GM11168 (cell line): ENCODE data around the gene ACOXL.

Experiments used
- in situ Hi-C: fragments of 300-500 bp; cut with MboI; formaldehyde crosslinking; loops from one replicate; pipeline ENCODE4 v1.12.0; 2022; ENCODE audit warnings: low sequenced_read_pairs; ENCODE audit not compliant: unreplicated experiment

The ACOXL gene

DNA sequence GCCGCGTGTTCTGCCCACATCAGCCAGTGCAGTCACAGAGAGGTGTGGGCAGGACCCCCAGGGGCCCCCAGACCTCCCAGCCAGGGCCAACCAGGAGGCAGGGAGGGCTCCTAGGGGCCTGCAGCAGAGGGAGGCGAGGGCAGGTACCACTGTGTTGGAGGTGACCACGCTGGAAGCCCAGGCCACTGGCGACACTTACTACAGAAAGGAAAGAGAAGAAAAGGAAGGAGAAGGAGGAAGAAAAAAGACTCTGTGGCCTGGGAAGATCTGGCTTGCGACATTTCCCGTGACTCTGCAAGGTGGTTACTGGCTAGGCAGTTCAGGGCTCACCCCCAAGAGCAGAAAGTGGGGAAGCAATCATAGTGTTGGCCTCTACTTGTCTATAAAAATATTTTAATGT lies 290.3 kb downstream of the ACOXL start:
- in situ Hi-C loops = no loop called here

GRCh38 chr2:111024496-111024895 lies 292.1 kb downstream of the ACOXL start:
- in situ Hi-C loops = no loop called here

- in situ Hi-C loops = no loop called here
Observed at GRCh38 chr2:111025288-111025687, 292.9 kb downstream of the ACOXL start.

DNA sequence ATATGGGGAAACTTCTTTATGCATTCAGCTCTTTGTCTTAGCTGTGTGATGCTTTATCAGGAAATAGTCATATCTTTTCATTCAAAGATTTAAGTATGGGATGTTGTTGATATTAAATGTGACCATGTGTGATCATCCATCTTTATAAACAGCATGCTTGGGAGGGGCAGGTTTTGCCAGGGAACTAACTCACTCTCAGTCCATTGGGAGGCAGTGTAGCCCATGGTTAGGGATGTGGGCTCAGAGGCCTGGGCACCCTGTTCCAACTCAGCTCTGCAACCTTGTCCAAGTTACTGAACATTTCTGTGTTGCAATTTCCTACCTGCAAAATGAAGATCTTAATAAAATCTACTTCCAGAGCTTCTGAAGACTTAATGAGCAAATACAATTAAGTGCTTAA lies 296.3 kb downstream of the ACOXL start:
- in situ Hi-C loops = no loop called here

GRCh38 chr2:111029181-111029927 lies 297.0 kb downstream of the ACOXL start:
- in situ Hi-C loops = no loop called here

GRCh38 chr2:111030260-111030891 lies 298.0 kb downstream of the ACOXL start:
- in situ Hi-C loops = loop anchor here (5.0 kb wide), 1 partner anchor 167 kb away; no protein-coding TSS in a partner anchor

- in situ Hi-C loops = loop anchor here (5.0 kb wide), 1 partner anchor 166 kb away; no protein-coding TSS in a partner anchor
Observed at GRCh38 chr2:111030945-111031344, 298.6 kb downstream of the ACOXL start.

- in situ Hi-C loops = loop anchor here (5.0 kb wide), 1 partner anchor 165 kb away; no protein-coding TSS in a partner anchor
Observed at GRCh38 chr2:111031546-111032478, 299.4 kb downstream of the ACOXL start.

DNA sequence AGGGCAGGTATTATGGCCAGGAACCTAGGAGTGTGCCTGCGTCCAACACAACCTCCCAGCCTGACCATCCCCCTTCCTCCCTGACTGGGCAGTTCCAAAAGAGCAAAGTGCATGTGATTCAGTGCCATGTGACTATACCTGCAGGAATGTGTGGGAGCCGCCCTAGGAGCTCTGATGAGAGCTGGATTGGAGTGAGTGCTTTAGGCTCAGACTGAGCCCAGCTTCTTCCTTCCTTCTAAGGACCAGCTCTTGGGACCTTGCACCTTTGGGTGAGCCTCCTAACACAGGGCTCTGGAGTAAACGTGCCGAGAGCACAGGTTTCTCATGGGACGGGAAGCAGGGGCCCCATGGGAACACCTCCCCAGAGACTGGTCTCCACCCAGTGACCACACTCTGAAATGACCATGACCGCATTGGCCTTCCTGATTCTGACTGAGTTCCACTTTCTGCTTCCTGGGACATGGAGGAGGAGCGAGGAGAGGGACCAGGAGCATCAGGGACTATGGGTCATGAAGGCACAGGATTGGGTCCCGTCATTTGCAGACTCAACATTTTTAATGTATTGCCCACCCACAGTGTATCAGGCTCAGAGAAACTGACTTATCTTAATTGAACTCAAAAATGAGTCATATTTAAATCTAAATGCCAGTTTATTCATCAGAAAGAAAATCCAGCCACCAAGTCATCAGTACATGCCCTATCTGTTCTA lies 300.5 kb downstream of the ACOXL start:
- in situ Hi-C loops = loop anchor here (5.0 kb wide), 1 partner anchor 164 kb away; no protein-coding TSS in a partner anchor

DNA sequence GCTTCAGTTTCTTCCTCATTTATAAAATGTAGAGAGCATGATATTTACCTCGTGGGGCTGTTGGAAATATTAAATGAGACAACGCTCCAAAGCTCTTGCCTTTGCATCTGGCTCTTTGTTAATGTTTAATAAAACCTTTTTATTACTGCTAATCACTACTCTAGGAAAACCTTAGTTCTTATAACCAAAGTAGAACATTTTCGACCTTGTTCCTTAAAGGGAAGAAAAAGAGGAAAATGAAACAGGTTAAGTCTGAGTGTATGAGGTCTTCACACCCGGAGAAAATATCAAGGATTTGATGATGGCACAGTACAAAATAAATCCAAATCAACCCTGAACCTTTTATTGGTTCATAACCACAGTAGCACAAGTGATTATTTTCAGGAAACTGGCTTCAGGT lies 301.8 kb downstream of the ACOXL start:
- in situ Hi-C loops = loop anchor here (5.0 kb wide), 1 partner anchor 163 kb away; no protein-coding TSS in a partner anchor

DNA sequence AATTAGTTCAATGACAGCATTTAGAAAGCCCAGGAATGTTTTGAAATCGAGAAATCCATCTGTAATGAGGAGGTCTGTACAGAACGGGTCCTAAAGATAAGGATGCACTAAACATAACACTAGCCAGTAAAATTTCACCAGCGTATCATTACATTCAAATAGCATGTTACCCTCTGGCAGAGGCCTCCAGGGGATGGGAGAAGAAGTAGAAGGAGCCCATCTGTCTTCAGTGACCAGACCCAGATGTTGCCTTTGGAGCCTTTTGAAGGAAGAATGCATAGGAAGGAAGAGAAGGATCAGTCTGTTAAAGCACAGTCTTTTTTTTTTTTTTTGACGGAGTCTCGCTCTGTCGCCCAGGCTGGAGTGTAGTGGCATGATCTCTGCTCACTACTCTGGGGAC lies 302.2 kb downstream of the ACOXL start:
- in situ Hi-C loops = loop anchor here (5.0 kb wide), 1 partner anchor 163 kb away; no protein-coding TSS in a partner anchor

DNA sequence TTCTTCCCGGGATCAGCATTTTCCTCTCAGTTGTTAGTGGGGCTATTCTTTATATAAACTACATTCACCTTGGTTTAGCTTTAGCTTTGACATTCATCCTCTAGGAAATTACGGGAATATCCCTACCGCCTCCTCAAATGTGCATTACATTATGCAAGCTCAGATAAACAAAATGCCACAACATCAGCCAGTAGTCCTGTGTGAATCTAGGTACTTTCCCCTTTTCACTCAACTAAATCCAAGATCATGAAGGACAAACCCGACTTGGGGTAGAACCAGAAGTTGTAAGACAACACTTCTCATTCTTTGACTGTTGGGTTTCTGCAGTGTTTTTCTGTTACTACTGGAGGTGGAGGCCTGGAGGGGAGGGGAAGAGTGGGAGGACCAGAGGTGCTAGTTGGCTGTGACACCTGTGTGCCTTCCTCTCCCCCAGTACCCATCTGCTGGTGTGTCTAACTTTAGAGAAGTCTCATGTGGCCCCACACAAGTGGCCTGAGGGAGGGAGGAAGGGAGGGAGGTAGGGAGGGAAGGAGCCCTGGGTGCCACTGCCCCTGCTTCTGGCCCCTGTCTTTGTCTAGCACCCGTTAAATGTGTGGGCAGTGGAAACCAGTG lies 303.6 kb downstream of the ACOXL start:
- in situ Hi-C loops = no loop called here

GRCh38 chr2:111037128-111037527 lies 304.8 kb downstream of the ACOXL start:
- in situ Hi-C loops = no loop called here

DNA sequence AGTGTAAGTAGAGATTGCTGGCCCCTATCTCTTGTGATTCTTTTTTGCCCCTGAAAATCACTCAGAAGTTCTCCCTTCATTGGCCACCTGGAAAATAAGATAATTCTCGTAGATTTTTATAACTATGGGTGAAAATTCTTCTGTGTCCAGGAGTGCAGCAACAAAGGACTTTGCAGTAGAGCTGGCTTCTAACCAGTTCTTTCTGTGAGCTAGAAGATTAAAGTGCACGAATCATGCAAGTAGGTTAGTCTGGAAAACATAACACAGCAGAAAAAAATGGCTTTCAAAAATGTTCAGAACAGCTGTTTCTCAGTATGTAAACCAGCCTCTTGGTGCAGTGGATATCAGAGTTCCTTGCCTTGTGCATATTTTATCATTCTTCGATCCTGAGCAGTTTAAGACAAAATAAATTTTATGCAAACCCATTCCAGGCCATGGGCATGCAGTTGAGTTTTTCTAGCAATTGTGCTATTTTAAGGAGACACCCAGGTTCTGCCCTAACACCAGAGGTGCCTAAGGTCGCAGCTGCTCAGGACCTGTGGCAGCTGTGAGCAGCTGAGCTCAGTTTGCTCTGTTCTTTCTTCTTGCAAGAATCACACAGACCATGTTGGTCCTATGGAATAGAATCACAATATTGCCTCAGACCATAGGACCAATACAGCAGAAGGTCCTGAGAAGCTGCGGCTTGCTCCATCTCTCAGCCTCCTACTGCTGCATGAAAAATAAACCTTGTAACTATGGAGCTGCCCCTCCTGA lies 307.4 kb downstream of the ACOXL start:
- in situ Hi-C loops = no loop called here

GRCh38 chr2:111041398-111042202 lies 309.2 kb downstream of the ACOXL start:
- in situ Hi-C loops = no loop called here

GRCh38 chr2:111042261-111042660 lies 309.9 kb downstream of the ACOXL start:
- in situ Hi-C loops = no loop called here

GRCh38 chr2:111042772-111043771 lies 310.7 kb downstream of the ACOXL start:
- in situ Hi-C loops = no loop called here
